Left colon (tissue), 2 donors: Measurements from ENCODE around the gene CLEC7A. TPM values are rescaled to one million over a fixed set of nuclear protein-coding genes. Genes with fewer than 3 reads are reported as not detected.
A peak's percentile ranks its signal among the peaks of the same experiment; 100 is the strongest.

Experiments used
- ATAC-seq: fragments of 200-7000 bp; cut with Tn5 transposase; one replicate; pipeline ENCODE4 v1.9.1; 2020; ENCODE audit warnings: mild to moderate bottlenecking, moderate library complexity
- DNase-seq, 2 donors: peaks; one replicate each; pipeline ENCODE4 v3.0.0-alpha.2; 2020
- intact Hi-C, 2 donors: fragments of 100-400 bp; cut with DNase I in 1 of 2; cut with micrococcal nuclease in 1 of 2; formaldehyde crosslinking; loops; one replicate each; pipeline versions ENCODE4 v1.11.2 to v1.14.0; 2022; cut with DNase I, micrococcal nuclease
- total RNA-seq, 2 donors: library from RNA; stranded (reverse); fragmentation: NEBNext Ultra II Directional; extraction: Animal tissue kit (Norgen Biotek cat#: 25700); gene quantifications; one replicate each; pipeline ENCODE4 v1.2.1, GENCODE V29; 2021
- donor health status: DM: no; HTN: no; CAD: no.
- donor health status: DM: yes; HTN: yes; CAD: no.

CLEC7A gene
- total RNA-seq, 2 donors from 2014 or later = 2.5 to 4.5 TPM

GRCh38 chr12:10067264-10067663, 62.7 kb downstream of the CLEC7A start:
- intact Hi-C loops = no loop called here
- DNase-seq (no peak), ATAC-seq (peak; percentile 40)

Other genes starting within 250 kb of the CLEC7A start
- gene KLRF2, start 248.7 kb downstream of the CLEC7A start, total RNA-seq = not detected
- not detected for gene CLEC2A, start 197.8 kb downstream of the CLEC7A start, total RNA-seq
- gene CLEC12A, start 158.8 kb downstream of the CLEC7A start, total RNA-seq = under 1 TPM in 1 of 2 donors, not detected in 1; 0.75 TPM
- gene CLEC1B, start 131.1 kb downstream of the CLEC7A start, total RNA-seq = not detected
- gene CLEC12B, start 119.6 kb downstream of the CLEC7A start, total RNA-seq = not detected
- gene CLEC9A, start 99.5 kb downstream of the CLEC7A start, total RNA-seq = under 1 TPM in 1 of 2 donors, not detected in 1; 0.39 TPM
- 1 to 10 TPM in 1 of 2 donors, under 1 TPM in 1; 0.64 to 1.4 TPM for gene CLEC1A, start 31.2 kb downstream of the CLEC7A start, total RNA-seq
- gene OLR1, start 41.9 kb upstream of the CLEC7A start, total RNA-seq = not detected
- not detected for gene TMEM52B, start 48.8 kb upstream of the CLEC7A start, total RNA-seq
- gene GABARAPL1, start 82.7 kb upstream of the CLEC7A start, total RNA-seq = 10 to 100 TPM; 25.2 to 53.6 TPM
- gene KLRD1, start 177.7 kb upstream of the CLEC7A start, total RNA-seq = 1 to 10 TPM in 1 of 2 donors, under 1 TPM in 1; 0.87 to 2.7 TPM